CD14-positive monocyte (primary cell): ENCODE data around the gene QSOX2. TPM values are rescaled to one million over a fixed set of nuclear protein-coding genes. Genes with fewer than 3 reads are reported as not detected.

Experiments used
- DNase-seq, 3 donors: peaks; one replicate each; pipeline ENCODE4 v3.0.0-alpha.2; 2011 to 2022
- H2AFZ ChIP-seq: 2 replicates; pipeline ENCODE4 v1.6.0; 2012; ENCODE audit warnings: mild to moderate bottlenecking, low read depth, low read length, inconsistent platforms; ENCODE audit not compliant: insufficient read depth, poor library complexity, severe bottlenecking
- H3K27ac ChIP-seq, 2 donors: 1 replicate in 1 of 2; 2 replicates in 1 of 2; pipeline ENCODE4 v1.5.1; 2012 to 2013; ENCODE audit warnings: low read length in 2 of 2, control low read depth in 1 of 2, inconsistent platforms in 1 of 2, low read depth in 1 of 2, mild to moderate bottlenecking in 1 of 2
- H3K27me3 ChIP-seq, 2 donors: one replicate each; pipeline versions ENCODE4 v1.6.0 to v1.6.1; 2011 to 2013; ENCODE audit warnings: low read length in 2 of 2; ENCODE audit not compliant: control insufficient read depth in 2 of 2, insufficient read depth in 2 of 2
- H3K36me3 ChIP-seq, 2 donors: replicated peaks in 1 of 2; 1 replicate in 1 of 2; 2 replicates in 1 of 2; pipeline versions ENCODE4 v1.5.1 to v1.6.1; 2012 to 2013; ENCODE audit warnings: low read length in 2 of 2, control low read depth in 1 of 2, inconsistent platforms in 1 of 2, mild to moderate bottlenecking in 1 of 2; ENCODE audit not compliant: insufficient read depth in 2 of 2, control insufficient read depth in 1 of 2
- H3K4me1 ChIP-seq, 2 donors: 1 replicate in 1 of 2; 2 replicates in 1 of 2; pipeline versions ENCODE4 v1.5.1 to v1.6.1; 2012 to 2013; ENCODE audit warnings: low read length in 2 of 2, control low read depth in 1 of 2, inconsistent platforms in 1 of 2, mild to moderate bottlenecking in 1 of 2, moderate library complexity in 1 of 2; ENCODE audit not compliant: insufficient read depth in 2 of 2, control insufficient read depth in 1 of 2
- H3K4me2 ChIP-seq: replicated peaks from 2 replicates; pipeline ENCODE3; 2012; ENCODE audit warnings: low read length, moderate library complexity, mild to moderate bottlenecking; ENCODE audit not compliant: poor library complexity, severe bottlenecking; ENCODE audit errors: extremely low read depth
- H3K4me3 ChIP-seq, 3 experiments: fragments of 200-600 bp in 1 of 3; sonication (generic) in 1 of 3; replicated peaks in 1 of 3; 1 replicate in 2 of 3; 2 replicates in 1 of 3; pipeline ENCODE4 v1.5.1; 2011 to 2013; ENCODE audit warnings: low read length in 3 of 3, mild to moderate bottlenecking in 3 of 3, control low read depth in 2 of 3, low read depth in 2 of 3, inconsistent platforms in 1 of 3, moderate library complexity in 1 of 3
- H3K79me2 ChIP-seq: 2 replicates; pipeline ENCODE4 v1.6.0; 2012; ENCODE audit warnings: mild to moderate bottlenecking, control low read depth, inconsistent platforms, low read length, moderate library complexity; ENCODE audit not compliant: insufficient read depth
- H3K9ac ChIP-seq: 2 replicates; pipeline ENCODE4 v1.6.0; 2017; ENCODE audit warnings: low read length, mild to moderate bottlenecking; ENCODE audit not compliant: insufficient read depth, poor library complexity, severe bottlenecking
- H3K9me3 ChIP-seq, 2 donors: replicated peaks in 1 of 2; 1 replicate in 1 of 2; 2 replicates in 1 of 2; pipeline versions ENCODE4 v1.5.1 to v1.6.1; 2012 to 2013; ENCODE audit warnings: low read length in 2 of 2, control low read depth in 1 of 2; ENCODE audit not compliant: control insufficient read depth in 1 of 2, insufficient read depth in 1 of 2
- H4K20me1 ChIP-seq: 2 replicates; pipeline ENCODE4 v1.6.0; 2012; ENCODE audit warnings: mild to moderate bottlenecking, low read length, control low read depth, moderate library complexity; ENCODE audit not compliant: insufficient read depth
- H3K27ac Mint-ChIP-seq, 7 donors: one replicate each; pipeline ENCODE4 v1.8.0; 2020; ENCODE audit warnings: mild to moderate bottlenecking in 7 of 7, mixed read lengths in 7 of 7, moderate library complexity in 6 of 7, inconsistent platforms in 2 of 7
- H3K27me3 Mint-ChIP-seq, 3 donors: one replicate each; pipeline ENCODE4 v1.8.0; 2021 to 2022; ENCODE audit warnings: low read depth in 3 of 3, mild to moderate bottlenecking in 3 of 3, mixed read lengths in 3 of 3, moderate library complexity in 3 of 3, inconsistent platforms in 1 of 3
- H3K36me3 Mint-ChIP-seq, 2 donors: one replicate each; pipeline ENCODE4 v1.8.0; 2020; ENCODE audit warnings: mixed read lengths in 2 of 2, inconsistent platforms in 1 of 2, mild to moderate bottlenecking in 1 of 2
- H3K4me1 Mint-ChIP-seq: one replicate; pipeline ENCODE4 v1.8.0; 2020; ENCODE audit warnings: mild to moderate bottlenecking, mixed read lengths
- H3K4me3 Mint-ChIP-seq, 2 donors: one replicate each; pipeline ENCODE4 v1.8.0; 2020; ENCODE audit warnings: mild to moderate bottlenecking in 2 of 2, mixed read lengths in 2 of 2, moderate library complexity in 1 of 2
- H3K9me3 Mint-ChIP-seq, 7 donors: one replicate each; pipeline ENCODE4 v1.8.0; 2020 to 2022; ENCODE audit warnings: mixed read lengths in 7 of 7, mild to moderate bottlenecking in 6 of 7, moderate library complexity in 6 of 7, inconsistent platforms in 2 of 7
- CTCF ChIP-seq: fragments of 200-600 bp; IDR thresholded peaks from one replicate; pipeline ENCODE4 v1.8.0; 2022; ENCODE audit warnings: antibody characterized with exemption, mild to moderate bottlenecking
- WGBS: methylation state at CpG from one replicate; pipeline ENCODE4 v1.1.5; 2013; ENCODE audit warnings: missing lambda C conversion rate; ENCODE audit not compliant: insufficient coverage; 5-methylcytosine and 5-hydroxymethylcytosine counted together
- intact Hi-C, 2 donors: fragments of 100-400 bp; cut with micrococcal nuclease; formaldehyde crosslinking; loops; one replicate each; pipeline versions ENCODE4 v1.15.0 to v1.15.1; 2023
- polyA plus RNA-seq, 3 donors: library from polyadenylated mRNA; depleted of rRNA in 1 of 3; unstranded in 2 of 3; stranded (reverse) in 1 of 3; fragments of 300-500 nt in 2 of 3; fragments of >200 nt in 1 of 3; fragmentation: Illumina TruSeq in 2 of 3; gene quantifications; 1 replicate in 2 of 3; 2 replicates in 1 of 3; pipeline ENCODE4 v1.2.3, GENCODE V29; 2012 to 2021

QSOX2 gene
- polyA plus RNA-seq, 3 donors: 0.03 to 8.4 (median 0.17) TPM

- H3K36me3 ChIP-seq: no peaks in the 10 kb centered on the region
- Mint-ChIP-seq H3K27me3 (peaks cover 2 to 11% (median 8%) of the 10 kb centered on the region in 3 donors), H3K36me3 (no peaks in the 10 kb centered on the region), H3K4me1 (no peaks in the 10 kb centered on the region), H3K4me3 (no peak overlapping the region), H3K27ac (no peak overlapping the region), H3K9me3 (no peaks in the 10 kb centered on the region)
- intact Hi-C loops: no loop called here
- H4K20me1 ChIP-seq: no peaks in the 10 kb centered on the region
- no peaks in the 10 kb centered on the region for H3K4me1 ChIP-seq
- H3K4me3 ChIP-seq: no peak overlapping the region
- H3K27me3 ChIP-seq: no peaks in the 10 kb centered on the region
- H2AFZ ChIP-seq: no peak overlapping the region
- H3K27ac ChIP-seq: no peak overlapping the region
- no peak overlapping the region for H3K4me2 ChIP-seq
- no peaks in the 10 kb centered on the region for H3K79me2 ChIP-seq
- DNase-seq: no peak
- H3K9ac ChIP-seq: no peak overlapping the region
- 83% methylated on average over 23 of the region's 25 CpGs for WGBS
- no peak for TF ChIP-seq CTCF
- no peaks in the 10 kb centered on the region for H3K9me3 ChIP-seq
Measured at GRCh38 chr9:136254381-136255165, 9.0 kb upstream of the QSOX2 start.

- Histone ChIP-seq H3K4me3 (no peak overlapping the region), H3K27ac (no peak overlapping the region), H3K36me3 (no peaks in the 10 kb centered on the region), H3K4me2 (no peak overlapping the region), H3K4me1 (no peaks in the 10 kb centered on the region), H4K20me1 (no peaks in the 10 kb centered on the region), H3K9ac (no peak overlapping the region), H3K27me3 (no peaks in the 10 kb centered on the region), H3K79me2 (no peaks in the 10 kb centered on the region), H3K9me3 (no peaks in the 10 kb centered on the region), H2AFZ (no peak overlapping the region)
- H3K27me3 Mint-ChIP-seq: peaks cover 2 to 11% (median 8%) of the 10 kb centered on the region in 3 donors
- no peak for TF ChIP-seq CTCF
- no peaks in the 10 kb centered on the region for H3K36me3 Mint-ChIP-seq
- no peaks in the 10 kb centered on the region for H3K4me1 Mint-ChIP-seq
- H3K9me3 Mint-ChIP-seq: no peaks in the 10 kb centered on the region
- DNase-seq: no peak
- WGBS: 93% methylated on average over 28 of the region's 32 CpGs
- H3K27ac Mint-ChIP-seq: no peak overlapping the region
- intact Hi-C loops: no loop called here
- no peak overlapping the region for H3K4me3 Mint-ChIP-seq
Measured at GRCh38 chr9:136253246-136254130, 7.9 kb upstream of the QSOX2 start.
